ENCODE data around the gene LMO1. TPM values are rescaled to one million over a fixed set of nuclear protein-coding genes. Genes with fewer than 3 reads are reported as not detected.
A peak's percentile ranks its signal among the peaks of the same experiment; 100 is the strongest.

Gene LMO1
- total and polyA plus RNA-seq, 9 of the 15 experiments (the other 6 are each of a cell fraction or from before 2014, with no cell fraction given): not detected

GRCh38 chr11:8206251-8207079, 57.2 kb downstream of the LMO1 start (continued):
- TF ChIP-seq TSHZ1 (CRISPR knock-in tag; IDR thresholded peaks at IDR 0.05) (no peak), MYC (IDR thresholded peaks at IDR 0.05; ENCODE audit: low read depth, low read length) (peak; percentile 52; the same call in 1 of the 2 replicates), MYC (CRISPR knock-in tag; IDR thresholded peaks at IDR 0.05; ENCODE audit: borderline replicate concordance, low read depth) (no peak), CSDE1 (IDR thresholded peaks at IDR 0.05) (no peak), ZNF384 (IDR thresholded peaks at IDR 0.05; ENCODE audit: low read depth, low read length) (no peak), FOXP1 (CRISPR knock-in tag; IDR thresholded peaks at IDR 0.05) (peak; percentile 84; the same call in 1 of the 2 replicates), RUNX1 (IDR thresholded peaks at IDR 0.05; ENCODE audit: low read depth) (peak; percentile 94), SMAD2 (IDR thresholded peaks at IDR 0.05; ENCODE audit: low read depth, low read length) (no peak), ZNF644 (tag; IDR thresholded peaks at IDR 0.05; ENCODE audit: low read depth) (peak; percentile 94), SPI1 (IDR thresholded peaks at IDR 0.05; ENCODE audit: borderline replicate concordance, low read depth, low read length) (no peak), HMG20A (CRISPR knock-in tag; conservative IDR thresholded peaks at IDR 0.05) (no peak), SRF (CRISPR knock-in tag; IDR thresholded peaks at IDR 0.05) (no peak), SIN3A (IDR thresholded peaks at IDR 0.05; ENCODE audit: borderline replicate concordance in 2 of 2, control insufficient read depth in 1 of 2, low read depth in 2 of 2, low read length in 2 of 2) (no peak), HMGN3 (IDR thresholded peaks at IDR 0.05; ENCODE audit: borderline replicate concordance, extremely low read depth, insufficient read length, low read depth, low read length) (peak; percentile 100), CCNT2 (IDR thresholded peaks at IDR 0.05; ENCODE audit: borderline replicate concordance, extremely low read depth, insufficient read length, low read depth, low read length) (peak; percentile 100), ATF3 (IDR thresholded peaks at IDR 0.05) (no peak), ATF3 (CRISPR knock-in tag; conservative IDR thresholded peaks at IDR 0.05) (no peak), HINFP (tag; conservative IDR thresholded peaks at IDR 0.05; ENCODE audit: low read depth) (no peak), MAFK (IDR thresholded peaks at IDR 0.05; ENCODE audit: low read length) (0 out of 2 replicates have a peak, but pooled peaks have one; percentile 10)
